HepG2 (cell line): ENCODE data around the gene CBX5. TPM values are rescaled to one million over a fixed set of nuclear protein-coding genes. Genes with fewer than 3 reads are reported as not detected.
A peak's percentile ranks its signal among the peaks of the same experiment; 100 is the strongest.

Experiments used
- ARID2 ChIP-seq: sonication (generic); formaldehyde crosslinking; IDR thresholded peaks from 2 replicates; pipeline ENCODE4 v1.8.1; 2022; ENCODE audit warnings: mild to moderate bottlenecking, missing genetic modification reagents, borderline replicate concordance
- CBFB ChIP-seq: sonication (generic); formaldehyde crosslinking; IDR thresholded peaks from 2 replicates; pipeline ENCODE4 v1.4.0; 2020; ENCODE audit warnings: missing genetic modification reagents
- ETS1 ChIP-seq: sonication (generic); formaldehyde crosslinking; IDR thresholded peaks from 2 replicates; pipeline ENCODE4 v1.4.0; 2020; ENCODE audit warnings: missing genetic modification reagents
- GATAD1 ChIP-seq: IDR thresholded peaks from 2 replicates; pipeline ENCODE4 v1.6.1; 2016; ENCODE audit warnings: missing genetic modification reagents, missing compliant biosample characterization
- HNF1A ChIP-seq, 2 experiments: sonication (generic) in 1 of 2; formaldehyde crosslinking in 1 of 2; IDR thresholded peaks; 2 replicates each; pipeline versions ENCODE4 v1.4.0 to v1.6.1; 2016 to 2020; ENCODE audit warnings: borderline replicate concordance in 1 of 2, low read depth in 1 of 2, mild to moderate bottlenecking in 1 of 2, missing genetic modification reagents in 1 of 2
- HNF4A ChIP-seq: sonication (generic); formaldehyde crosslinking; IDR thresholded peaks from 2 replicates; pipeline ENCODE4 v1.4.0; 2020; ENCODE audit warnings: missing genetic modification reagents
- IKZF5 ChIP-seq: IDR thresholded peaks from 2 replicates; pipeline ENCODE4 v1.6.1; 2018; ENCODE audit warnings: missing genetic modification reagents, mild to moderate bottlenecking, missing compliant biosample characterization
- STAT5B ChIP-seq: sonication (generic); formaldehyde crosslinking; IDR thresholded peaks from 2 replicates; pipeline ENCODE4 v1.4.0; 2020; ENCODE audit warnings: missing genetic modification reagents
- THRA ChIP-seq: sonication (generic); formaldehyde crosslinking; IDR thresholded peaks from 2 replicates; pipeline ENCODE4 v1.4.0; 2020; ENCODE audit warnings: missing genetic modification reagents, borderline replicate concordance
- ZNF296 ChIP-seq: sonication (generic); formaldehyde crosslinking; conservative IDR thresholded peaks from 2 replicates; pipeline ENCODE4 v1.5.0; 2020; ENCODE audit warnings: mild to moderate bottlenecking, missing genetic modification reagents
- ZNF710 ChIP-seq: sonication (generic); formaldehyde crosslinking; IDR thresholded peaks from 2 replicates; pipeline ENCODE4 v1.5.0; 2020; ENCODE audit warnings: mild to moderate bottlenecking, missing genetic modification reagents, borderline replicate concordance
- polyA plus RNA-seq, 8 experiments: library from polyadenylated mRNA; depleted of rRNA in 3 of 8; stranded (reverse) in 7 of 8; unstranded in 1 of 8; fragments of >200 nt; fragmentation: Illumina TruSeq in 4 of 8; extraction: Trizol in 4 of 8; gene quantifications; 2 replicates each; pipeline versions ENCODE4 v1.2.1 to v1.2.3, GENCODE V29; 2011 to 2016; ENCODE audit warnings: low read depth in 4 of 8, missing spikeins in 1 of 8, mixed read lengths in 1 of 8; ENCODE audit not compliant: insufficient read depth in 1 of 8
- total RNA-seq, 5 experiments: library from RNA; depleted of rRNA; stranded (reverse); fragments of >200 nt; fragmentation: Illumina TruSeq; extraction: Trizol; gene quantifications; 2 replicates each; pipeline ENCODE4 v1.2.3, GENCODE V29; 2016; ENCODE audit warnings: low read depth in 1 of 5

The CBX5 gene
- total and polyA plus RNA-seq, 2 of the 13 experiments (the other 11 are each of a cell fraction or from before 2014, with no cell fraction given), result 16.0 to 22.2 TPM

- TF ChIP-seq ZNF710 (CRISPR knock-in tag), result 0 out of 2 replicates have a peak, but pooled peaks have one; percentile 42
- TF ChIP-seq ZNF296 (CRISPR knock-in tag), result no peak
- TF ChIP-seq ARID2 (CRISPR knock-in tag), result peak; percentile 52; the same call in 1 of the 2 replicates
- TF ChIP-seq STAT5B (CRISPR knock-in tag), result 0 out of 2 replicates have a peak, but pooled peaks have one; percentile 13
- TF ChIP-seq THRA (CRISPR knock-in tag), result peak; percentile 86; the same call in 1 of the 2 replicates
- TF ChIP-seq IKZF5, result peak; percentile 71; the same call in 1 of the 2 replicates
- TF ChIP-seq GATAD1 (CRISPR knock-in tag), result peak; percentile 39; the same call in 1 of the 2 replicates
- TF ChIP-seq HNF1A (IDR thresholded peaks at IDR 0.05; ENCODE audit: low read depth), result no peak
- TF ChIP-seq HNF1A (CRISPR knock-in tag; IDR thresholded peaks at IDR 0.05; ENCODE audit: borderline replicate concordance), result 0 out of 2 replicates have a peak, but pooled peaks have one; percentile 21
- peak; percentile 58 for TF ChIP-seq HNF4A
- TF ChIP-seq ETS1 (CRISPR knock-in tag), result no peak
- peak; percentile 80; the same call in 1 of the 2 replicates for TF ChIP-seq CBFB (CRISPR knock-in tag)
Observed at GRCh38 chr12:54304187-54304810, 24.4 kb upstream of the CBX5 start (continued).
